Measurements from ENCODE around the gene SASH1. TPM values are rescaled to one million over a fixed set of nuclear protein-coding genes. Genes with fewer than 3 reads are reported as not detected.

The SASH1 gene
- total and polyA plus RNA-seq, 2 donors (not counting 1 experiment from before 2014, with no cell fraction given): 38.6 to 44.6 TPM

GRCh38 chr6:148545901-148546300 is 203.3 kb downstream of the SASH1 start:
- no peak for DNase-seq (ENCODE audit: low read depth in 2 of 2)
- no peak overlapping the region for H3K27ac ChIP-seq (ENCODE audit: insufficient read depth, low read length)
- no peaks in the 10 kb centered on the region for H3K4me1 ChIP-seq (ENCODE audit: control insufficient read depth, extremely low read depth, insufficient read depth, low read length)
- peaks cover 11% of the 10 kb centered on the region for H3K36me3 ChIP-seq (ENCODE audit: control insufficient read depth, insufficient read depth, low read length)
- H3K4me2 ChIP-seq (ENCODE audit: extremely low read depth, insufficient read depth, low read length): no peak overlapping the region
- H3K79me2 ChIP-seq (ENCODE audit: control insufficient read depth, insufficient read depth, low read length): no peaks in the 10 kb centered on the region
- no peaks in the 10 kb centered on the region for H3K9me3 ChIP-seq (ENCODE audit: control insufficient read depth, insufficient read depth, low read depth, low read length)
- no peak overlapping the region for H2AFZ ChIP-seq (ENCODE audit: low read length)
- H4K20me1 ChIP-seq (ENCODE audit: control insufficient read depth, extremely low read depth, insufficient read depth, low read length): no peaks in the 10 kb centered on the region
- H3K27me3 ChIP-seq (ENCODE audit: control insufficient read depth, insufficient read depth, low read length): no peaks in the 10 kb centered on the region
- TF ChIP-seq EZH2 (IDR thresholded peaks at IDR 0.05; ENCODE audit: low read length, missing control alignments) (no peak), CTCF (conservative IDR thresholded peaks at IDR 0.05 in 1 of 2, IDR thresholded peaks at IDR 0.05 in 1 of 2; ENCODE audit: low read depth in 1 of 2, low read length in 2 of 2) (no peak)
- no peak overlapping the region for H3K9ac ChIP-seq (ENCODE audit: insufficient read depth, low read length)
- no peak overlapping the region for H3K4me3 ChIP-seq (replicated peaks in 1 of 4; ENCODE audit: control extremely low read depth in 1 of 4, insufficient read depth in 1 of 4, low read depth in 3 of 4, low read length in 4 of 4)

- no peak overlapping the region for H3K9ac ChIP-seq (ENCODE audit: insufficient read depth, low read length)
- no peaks in the 10 kb centered on the region for H3K27me3 ChIP-seq (ENCODE audit: control insufficient read depth, insufficient read depth, low read length)
- H3K4me3 ChIP-seq (replicated peaks in 1 of 4; ENCODE audit: control extremely low read depth in 1 of 4, insufficient read depth in 1 of 4, low read depth in 3 of 4, low read length in 4 of 4): no peak overlapping the region
- H3K9me3 ChIP-seq (ENCODE audit: control insufficient read depth, insufficient read depth, low read depth, low read length): no peaks in the 10 kb centered on the region
- no peak overlapping the region for H2AFZ ChIP-seq (ENCODE audit: low read length)
- H3K4me2 ChIP-seq (ENCODE audit: extremely low read depth, insufficient read depth, low read length): no peak overlapping the region
- no peaks in the 10 kb centered on the region for H4K20me1 ChIP-seq (ENCODE audit: control insufficient read depth, extremely low read depth, insufficient read depth, low read length)
- H3K79me2 ChIP-seq (ENCODE audit: control insufficient read depth, insufficient read depth, low read length): no peaks in the 10 kb centered on the region
- no peak for TF ChIP-seq EZH2 (IDR thresholded peaks at IDR 0.05; ENCODE audit: low read length, missing control alignments)
- TF ChIP-seq CTCF (conservative IDR thresholded peaks at IDR 0.05 in 1 of 2, IDR thresholded peaks at IDR 0.05 in 1 of 2; ENCODE audit: low read depth in 1 of 2, low read length in 2 of 2): no peak
- peaks cover 11% of the 10 kb centered on the region for H3K36me3 ChIP-seq (ENCODE audit: control insufficient read depth, insufficient read depth, low read length)
- DNase-seq (ENCODE audit: low read depth in 2 of 2): no peak
- no peaks in the 10 kb centered on the region for H3K4me1 ChIP-seq (ENCODE audit: control insufficient read depth, extremely low read depth, insufficient read depth, low read length)
- H3K27ac ChIP-seq (ENCODE audit: insufficient read depth, low read length): no peak overlapping the region
Measured at GRCh38 chr6:148547110-148547509, 204.5 kb downstream of the SASH1 start.

- peaks cover 11% of the 10 kb centered on the region for H3K36me3 ChIP-seq (ENCODE audit: control insufficient read depth, insufficient read depth, low read length)
- no peak overlapping the region for H3K9ac ChIP-seq (ENCODE audit: insufficient read depth, low read length)
- TF ChIP-seq EZH2 (IDR thresholded peaks at IDR 0.05; ENCODE audit: low read length, missing control alignments) (no peak), CTCF (conservative IDR thresholded peaks at IDR 0.05 in 1 of 2, IDR thresholded peaks at IDR 0.05 in 1 of 2; ENCODE audit: low read depth in 1 of 2, low read length in 2 of 2) (no peak)
- H3K79me2 ChIP-seq (ENCODE audit: control insufficient read depth, insufficient read depth, low read length): no peaks in the 10 kb centered on the region
- H3K4me3 ChIP-seq (replicated peaks in 1 of 4; ENCODE audit: control extremely low read depth in 1 of 4, insufficient read depth in 1 of 4, low read depth in 3 of 4, low read length in 4 of 4): no peak overlapping the region
- no peaks in the 10 kb centered on the region for H3K9me3 ChIP-seq (ENCODE audit: control insufficient read depth, insufficient read depth, low read depth, low read length)
- no peaks in the 10 kb centered on the region for H3K27me3 ChIP-seq (ENCODE audit: control insufficient read depth, insufficient read depth, low read length)
- H3K27ac ChIP-seq (ENCODE audit: insufficient read depth, low read length): no peak overlapping the region
- H3K4me2 ChIP-seq (ENCODE audit: extremely low read depth, insufficient read depth, low read length): no peak overlapping the region
- H4K20me1 ChIP-seq (ENCODE audit: control insufficient read depth, extremely low read depth, insufficient read depth, low read length): no peaks in the 10 kb centered on the region
- peak in 1 of 2 donors; percentile 86 for DNase-seq (ENCODE audit: low read depth in 2 of 2)
- no peaks in the 10 kb centered on the region for H3K4me1 ChIP-seq (ENCODE audit: control insufficient read depth, extremely low read depth, insufficient read depth, low read length)
- H2AFZ ChIP-seq (ENCODE audit: low read length): no peak overlapping the region
Measured at GRCh38 chr6:148548065-148548748, 205.6 kb downstream of the SASH1 start.
